ENCODE data around the gene MEX3C.

The MEX3C gene

GRCh38 chr18:51197661-51198424 is at the start of gene MEX3C:
MEX3C (minus strand) TSS chr18:51197681; CDS start chr18:51197320, 361 bp downstream.
- DNase-seq (ENCODE audit: low spot score) = peak; percentile 94

- DNase-seq (ENCODE audit: low spot score) = no peak
Observed at GRCh38 chr18:51241226-51241625, 43.7 kb upstream of the MEX3C start.

GRCh38 chr18:51236225-51236624 is 38.7 kb upstream of the MEX3C start:
- peak; percentile 6 for DNase-seq (ENCODE audit: low spot score)

- peak; percentile 2 for DNase-seq (ENCODE audit: low spot score)
Observed at GRCh38 chr18:51235009-51235789, 37.7 kb upstream of the MEX3C start.

GRCh38 chr18:51234117-51235008 is 36.9 kb upstream of the MEX3C start:
- DNase-seq (ENCODE audit: low spot score) = no peak

DNA sequence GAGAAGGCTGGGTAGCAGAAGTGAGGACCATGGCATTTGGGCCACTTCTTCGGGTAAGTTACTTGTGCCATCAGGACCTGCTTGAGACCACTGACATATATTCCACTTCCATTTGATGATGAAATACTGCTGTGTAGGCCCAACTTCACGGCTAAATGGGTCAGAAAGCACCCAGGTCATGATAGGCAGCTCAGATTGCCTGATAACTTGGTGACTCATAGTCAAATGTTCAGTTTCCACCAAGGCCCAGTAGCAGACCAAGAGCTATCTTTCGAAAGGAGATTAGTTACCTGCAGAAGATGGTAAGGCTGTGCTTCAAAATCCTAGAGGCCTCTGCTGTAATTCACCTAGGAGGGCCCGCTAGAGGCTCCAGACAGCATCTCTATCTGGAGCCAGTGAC is 31.8 kb upstream of the MEX3C start:
- no peak for DNase-seq (ENCODE audit: low spot score)

GRCh38 chr18:51227660-51228059 is 30.2 kb upstream of the MEX3C start:
- DNase-seq (ENCODE audit: low spot score) = no peak

DNA sequence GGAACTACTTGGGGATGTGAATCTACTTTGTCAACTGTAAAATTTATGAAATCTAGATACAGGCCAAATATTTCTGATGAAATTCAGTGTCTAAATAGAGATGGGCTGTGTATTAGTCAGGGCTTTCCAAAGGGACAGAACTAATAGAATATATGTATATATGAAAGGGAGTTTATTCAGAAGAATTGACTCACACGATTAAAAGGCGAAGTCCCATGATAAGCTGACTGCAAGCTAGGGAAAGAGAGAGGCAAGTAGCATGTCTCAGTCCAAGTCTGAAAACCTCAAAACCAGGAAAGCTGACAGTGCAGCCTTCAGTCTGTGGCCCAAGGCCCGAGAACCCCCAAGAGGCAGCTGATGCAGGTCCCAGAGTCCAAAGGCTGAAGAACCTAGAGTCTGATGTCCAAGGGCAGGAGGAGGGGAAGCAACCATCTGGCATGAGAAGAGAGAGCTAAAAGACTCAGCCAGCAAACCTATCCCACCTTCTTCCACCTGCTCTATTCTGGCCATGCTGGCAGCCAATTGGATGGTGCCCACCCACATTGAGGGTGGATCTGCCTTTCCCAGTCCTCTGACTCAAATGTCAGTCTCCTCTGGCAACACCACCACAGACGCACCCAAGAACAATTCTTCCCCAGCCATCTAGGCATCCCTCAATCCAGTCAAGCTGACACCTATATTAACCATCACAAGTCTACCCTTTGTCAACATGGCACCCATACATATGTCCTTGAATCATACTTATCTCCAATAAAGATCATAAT is 29.3 kb upstream of the MEX3C start:
- no peak for DNase-seq (ENCODE audit: low spot score)

DNA sequence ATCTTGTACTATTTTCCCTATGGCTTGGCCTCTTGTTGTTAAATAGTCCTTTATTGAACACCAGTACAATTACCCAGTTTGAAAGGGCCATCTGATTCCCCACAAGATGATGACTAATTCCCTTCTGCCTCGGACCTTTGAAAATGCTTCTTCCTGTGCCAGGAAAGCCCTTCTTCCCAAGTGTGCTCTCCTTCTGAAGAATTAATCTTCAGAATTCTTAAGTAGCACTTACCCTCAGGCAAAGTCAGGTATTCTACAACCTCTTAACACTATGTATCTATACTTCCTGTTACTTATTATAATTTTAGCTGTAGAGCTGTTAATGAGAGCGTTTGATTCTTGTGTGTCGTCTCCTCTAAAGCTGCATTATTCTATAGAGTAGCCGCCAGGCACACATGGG is 28.6 kb upstream of the MEX3C start:
- DNase-seq (ENCODE audit: low spot score) = no peak

- no peak for DNase-seq (ENCODE audit: low spot score)
Observed at GRCh38 chr18:51212606-51213005, 15.1 kb upstream of the MEX3C start.

DNA sequence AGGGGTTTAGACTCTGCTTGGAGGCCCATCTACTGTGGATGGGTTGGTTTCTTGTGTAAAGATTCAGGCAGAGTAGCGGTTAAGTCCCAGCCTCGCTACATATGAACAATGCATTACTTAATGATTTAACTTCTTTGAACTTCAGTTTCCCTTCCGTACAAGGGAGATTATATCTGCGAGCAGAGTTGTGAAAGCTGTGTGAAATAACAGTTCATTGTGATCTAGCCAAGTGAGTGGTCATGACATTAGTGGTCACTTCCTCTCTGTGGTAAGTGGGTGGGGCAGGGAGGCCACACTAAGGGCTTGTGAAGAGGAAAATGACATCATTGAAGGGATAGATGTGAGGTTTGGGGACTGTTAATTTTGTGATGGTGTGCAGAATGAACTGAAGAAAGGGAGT is 14.1 kb upstream of the MEX3C start:
- DNase-seq (ENCODE audit: low spot score) = no peak

- DNase-seq (ENCODE audit: low spot score) = peak; percentile 63
Observed at GRCh38 chr18:51196811-51197660, 445 bp downstream of the MEX3C start.

- DNase-seq (ENCODE audit: low spot score) = peak; percentile 26
Observed at GRCh38 chr18:51196118-51196810, 1.2 kb downstream of the MEX3C start.

DNA sequence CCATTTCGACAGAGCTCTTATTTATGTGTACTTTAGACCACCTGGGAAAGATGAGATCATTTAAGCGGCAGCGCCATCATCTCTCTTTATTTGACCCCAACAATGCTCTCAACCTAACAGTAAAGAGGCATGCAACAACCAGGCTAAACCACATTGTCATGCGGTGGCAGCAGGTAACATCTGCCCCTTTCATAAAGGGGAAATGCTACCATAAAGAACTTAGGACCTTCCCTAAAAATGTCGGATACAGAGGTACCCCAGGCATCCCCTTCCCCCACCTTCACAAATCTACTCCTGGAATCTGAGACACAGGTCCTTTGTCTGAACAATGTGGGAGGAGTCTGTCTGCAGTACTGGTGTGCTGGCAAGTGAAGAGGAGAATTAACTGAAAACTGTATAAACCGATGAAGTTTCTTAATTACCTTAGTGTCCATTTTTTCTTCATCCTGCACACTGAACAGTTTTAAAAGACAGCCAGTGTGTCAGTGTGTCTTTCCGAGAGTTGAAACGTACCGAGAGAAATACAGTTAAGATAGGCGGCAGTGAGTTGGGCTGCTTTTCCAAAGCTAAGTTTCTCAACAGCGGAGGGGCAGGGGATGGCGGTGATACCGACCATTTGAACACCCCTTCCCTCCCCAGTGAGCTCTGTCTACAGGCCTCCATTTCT is 1.9 kb downstream of the MEX3C start:
- no peak for DNase-seq (ENCODE audit: low spot score)

GRCh38 chr18:51195086-51195450 is 2.4 kb downstream of the MEX3C start:
- no peak for DNase-seq (ENCODE audit: low spot score)

GRCh38 chr18:51194604-51195003 is 2.9 kb downstream of the MEX3C start:
- no peak for DNase-seq (ENCODE audit: low spot score)

DNA sequence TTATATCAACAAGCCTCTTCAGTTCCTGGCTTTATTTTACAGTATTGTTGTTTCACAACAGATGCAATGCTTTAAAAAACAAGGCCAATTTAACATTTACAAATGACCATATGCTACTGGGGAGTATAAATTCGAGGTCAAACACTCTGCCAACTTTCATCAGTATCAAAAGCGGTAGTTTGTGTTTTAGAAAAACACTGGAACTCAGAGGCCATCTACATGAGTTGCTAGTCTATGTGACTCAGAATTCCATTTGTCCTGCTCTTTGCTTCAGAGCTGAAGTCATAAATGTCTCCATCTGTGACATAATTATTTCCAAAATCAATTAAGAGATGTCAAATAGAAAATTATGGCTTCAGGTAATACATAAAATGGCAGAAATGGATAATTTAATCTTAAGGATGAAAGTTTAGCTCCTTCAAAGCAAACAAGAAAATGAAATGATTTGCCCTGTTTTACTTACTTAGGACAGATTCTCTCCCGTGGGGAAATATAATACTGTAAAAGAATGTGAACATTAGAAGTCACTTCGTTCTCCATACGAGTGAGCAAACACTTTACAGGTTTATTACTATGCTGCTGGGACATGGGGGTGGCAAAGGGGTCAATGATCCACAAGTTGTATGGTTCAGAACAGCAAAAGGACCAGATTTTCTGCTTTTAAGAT is 3.7 kb downstream of the MEX3C start:
- peak; percentile 17 for DNase-seq (ENCODE audit: low spot score)

DNA sequence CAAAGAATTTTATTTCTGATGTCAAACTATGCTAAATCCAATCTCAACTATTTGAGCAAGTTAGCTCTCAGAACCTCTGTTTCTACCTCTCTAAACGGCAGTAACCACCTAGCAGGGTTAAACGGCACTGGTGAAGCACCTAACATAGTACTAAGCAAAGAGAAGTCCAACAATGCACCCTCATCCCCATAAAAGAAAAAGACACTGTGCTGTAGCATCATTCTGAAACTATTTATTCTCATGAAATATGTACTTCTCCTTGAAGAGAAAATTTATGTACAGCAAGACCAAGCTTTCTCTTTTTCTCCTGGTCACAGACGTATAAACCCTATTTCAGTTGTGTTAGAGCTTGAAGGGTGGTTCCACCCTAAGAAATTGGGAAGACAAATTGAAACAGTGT is 4.8 kb downstream of the MEX3C start:
- no peak for DNase-seq (ENCODE audit: low spot score)

- DNase-seq (ENCODE audit: low spot score) = no peak
Observed at GRCh38 chr18:51192026-51192425, 5.5 kb downstream of the MEX3C start.

All from hepatic stellate cell (primary cell).